Liver (tissue), 4 donors: Measurements from ENCODE around the gene HSD3B2. TPM values are rescaled to one million over a fixed set of nuclear protein-coding genes. Genes with fewer than 3 reads are reported as not detected.

Experiments used
- polyA plus RNA-seq, 2 donors: library from polyadenylated mRNA; stranded (reverse) in 1 of 2; unstranded in 1 of 2; fragments of 200-250 nt in 1 of 2; fragments of >200 nt in 1 of 2; fragmentation: Nextera tagmentation in 1 of 2; extraction: Ambion mirVana in 1 of 2; gene quantifications; one replicate each; pipeline versions ENCODE4 v1.2.1 to v1.2.3, GENCODE V29; 2013 to 2015
- total RNA-seq, 2 donors: library from RNA; depleted of rRNA; stranded (reverse); fragments of >200 nt; gene quantifications; one replicate each; pipeline ENCODE4 v1.2.3, GENCODE V29; 2014
- donor health status: healthy.
- donor health status: healthy.
- donor health status: healthy.

Gene HSD3B2
- total and polyA plus RNA-seq, 4 donors: 0.14 to 0.25 (median 0.18) TPM; not detected in 1

Other genes with a start within 250 kb of the HSD3B2 start
- gene HAO2, start 46.4 kb upstream of the HSD3B2 start, total RNA-seq: 100 to 1,000 TPM in 1 of 2 donors, 1 to 10 TPM in 1; 8.2 to 377 TPM
- 100 to 1,000 TPM in 1 of 2 donors, 10 to 100 TPM in 1; 64.1 to 236 TPM for gene HAO2, start 46.4 kb upstream of the HSD3B2 start, polyA plus RNA-seq
- under 1 TPM in 1 of 2 donors, not detected in 1; 0.67 TPM for gene HSD3B1, start 92.1 kb downstream of the HSD3B2 start, total RNA-seq
- not detected for gene HSD3B1, start 92.1 kb downstream of the HSD3B2 start, polyA plus RNA-seq
- 1 to 10 TPM; 4.4 to 4.5 TPM for gene ZNF697, start 233.1 kb downstream of the HSD3B2 start, total RNA-seq
- gene ZNF697, start 233.1 kb downstream of the HSD3B2 start, polyA plus RNA-seq: 1 to 10 TPM in 1 of 2 donors, under 1 TPM in 1; 0.89 to 2.1 TPM